Measurements from ENCODE around the gene GPR146. TPM values are rescaled to one million over a fixed set of nuclear protein-coding genes. Genes with fewer than 3 reads are reported as not detected.

Gene GPR146
- total RNA-seq, 1 donor from 2014 or later: 1.2 TPM

GRCh38 chr7:1045069-1046063 lies 1.0 kb downstream of the GPR146 start:
- peaks cover 58% of the 10 kb centered on the region for H3K4me1 Mint-ChIP-seq (ENCODE audit: unreplicated experiment)
- no peaks in the 10 kb centered on the region for H3K36me3 Mint-ChIP-seq
- H3K4me3 Mint-ChIP-seq: peak overlapping the region; percentile 91
- no peaks in the 10 kb centered on the region for H3K9me3 Mint-ChIP-seq
- DNase-seq (ENCODE audit: extremely low spot score, unreplicated experiment): no peak
- no peaks in the 10 kb centered on the region for H3K27me3 Mint-ChIP-seq
- peak overlapping the region; percentile 87 for H3K27ac Mint-ChIP-seq
- TF ChIP-seq CTCF (conservative IDR thresholded peaks at IDR 0.05): no peak

GRCh38 chr7:1046722-1047679 lies 2.7 kb downstream of the GPR146 start:
- peak overlapping the region; percentile 91 for H3K4me3 Mint-ChIP-seq
- H3K36me3 Mint-ChIP-seq: no peaks in the 10 kb centered on the region
- no peaks in the 10 kb centered on the region for H3K9me3 Mint-ChIP-seq
- peak overlapping the region; percentile 23 for H3K27ac Mint-ChIP-seq
- no peaks in the 10 kb centered on the region for H3K27me3 Mint-ChIP-seq
- TF ChIP-seq CTCF (conservative IDR thresholded peaks at IDR 0.05): no peak
- DNase-seq (ENCODE audit: extremely low spot score, unreplicated experiment): no peak
- H3K4me1 Mint-ChIP-seq (ENCODE audit: unreplicated experiment): peaks cover 48% of the 10 kb centered on the region

- Mint-ChIP-seq H3K36me3 (no peaks in the 10 kb centered on the region), H3K27ac (no peak overlapping the region), H3K27me3 (no peaks in the 10 kb centered on the region), H3K4me1 (ENCODE audit: unreplicated experiment) (peaks cover 36% of the 10 kb centered on the region), H3K4me3 (no peak overlapping the region), H3K9me3 (no peaks in the 10 kb centered on the region)
- DNase-seq (ENCODE audit: extremely low spot score, unreplicated experiment): no peak
- no peak for TF ChIP-seq CTCF (conservative IDR thresholded peaks at IDR 0.05)
Observed at GRCh38 chr7:1049006-1049741, 4.8 kb downstream of the GPR146 start.

- H3K9me3 Mint-ChIP-seq: no peaks in the 10 kb centered on the region
- H3K27me3 Mint-ChIP-seq: no peaks in the 10 kb centered on the region
- no peak overlapping the region for H3K27ac Mint-ChIP-seq
- no peak for DNase-seq (ENCODE audit: extremely low spot score, unreplicated experiment)
- no peaks in the 10 kb centered on the region for H3K36me3 Mint-ChIP-seq
- TF ChIP-seq CTCF (conservative IDR thresholded peaks at IDR 0.05): no peak
- peaks cover 42% of the 10 kb centered on the region for H3K4me1 Mint-ChIP-seq (ENCODE audit: unreplicated experiment)
- no peak overlapping the region for H3K4me3 Mint-ChIP-seq
Observed at GRCh38 chr7:1049801-1050200, 5.5 kb downstream of the GPR146 start.
